Aorta (tissue), 5 donors: ENCODE results near the gene FBRSL1. TPM values are rescaled to one million over a fixed set of nuclear protein-coding genes. Genes with fewer than 3 reads are reported as not detected.
A peak's percentile ranks its signal among the peaks of the same experiment; 100 is the strongest.
"Not testable (repeated sequence)": the region's sequence is repeated elsewhere in the genome, so short reads cannot be mapped to it uniquely, and the experiment has no call there.

Source experiments
- ATAC-seq: fragments of 200-7000 bp; cut with Tn5 transposase; one replicate; pipeline ENCODE4 v1.9.1; 2022; ENCODE audit warnings: moderate library complexity; ENCODE audit not compliant: low FRiP score
- DNase-seq, 2 donors: peaks; one replicate each; pipeline ENCODE4 v3.0.0-alpha.2; 2020
- H3K27ac ChIP-seq, 2 donors: one replicate each; pipeline ENCODE4 v1.5.1; 2013; ENCODE audit warnings: low read length in 2 of 2, mild to moderate bottlenecking in 2 of 2, moderate library complexity in 2 of 2, control low read depth in 1 of 2, inconsistent platforms in 1 of 2, low read depth in 1 of 2
- H3K27me3 ChIP-seq, 2 donors: one replicate each; pipeline ENCODE4 v1.6.1; 2013; ENCODE audit warnings: control low read depth in 1 of 2, low read length in 1 of 2, mild to moderate bottlenecking in 1 of 2, moderate library complexity in 1 of 2; ENCODE audit not compliant: insufficient read depth in 2 of 2, control insufficient read depth in 1 of 2
- H3K36me3 ChIP-seq, 2 donors: one replicate each; pipeline ENCODE4 v1.6.1; 2013; ENCODE audit warnings: control low read depth in 1 of 2, low read length in 1 of 2, mild to moderate bottlenecking in 1 of 2; ENCODE audit not compliant: insufficient read depth in 2 of 2, control insufficient read depth in 1 of 2
- H3K4me1 ChIP-seq, 2 donors: one replicate each; pipeline ENCODE4 v1.6.1; 2013; ENCODE audit warnings: low read length in 2 of 2, control low read depth in 1 of 2, mild to moderate bottlenecking in 1 of 2, moderate library complexity in 1 of 2; ENCODE audit not compliant: insufficient read depth in 2 of 2, control insufficient read depth in 1 of 2
- H3K4me3 ChIP-seq, 2 donors: one replicate each; pipeline ENCODE4 v1.5.1; 2013; ENCODE audit warnings: low read length in 2 of 2, control low read depth in 1 of 2, mild to moderate bottlenecking in 1 of 2
- H3K9me3 ChIP-seq: one replicate; pipeline ENCODE4 v1.6.1; 2013; ENCODE audit warnings: mild to moderate bottlenecking, low read length; ENCODE audit not compliant: control insufficient read depth
- WGBS, 2 donors: extraction: QIAGEN DNeasy Blood & Tissue Kit; methylation state at CpG; one replicate each; pipeline ENCODE4 v1.1.7; 2013; 5-methylcytosine and 5-hydroxymethylcytosine counted together
- intact Hi-C, 2 donors: fragments of 100-400 bp; cut with DNase I; formaldehyde crosslinking; loops; one replicate each; pipeline versions ENCODE4 v1.14.2 to v1.15.0; 2022
- polyA plus RNA-seq, 2 donors: library from polyadenylated mRNA; stranded (reverse); fragments of 200-250 nt; gene quantifications; one replicate each; pipeline ENCODE4 v1.2.3, GENCODE V29; 2013
- total RNA-seq, 2 donors: library from RNA; stranded (reverse); fragmentation: NEBNext Ultra II Directional; extraction: Animal tissue kit (Norgen Biotek cat#: 25700); gene quantifications; one replicate each; pipeline ENCODE4 v1.2.1, GENCODE V29; 2021
- donor health status: healthy with polysubstance abuse.
- donor health status: Bipolar disorder and iron deficiency.
- donor health status: DM: no; HTN: no; CAD: no.
- donor health status: DM: no; HTN: no; CAD: no.
- donor health status: DM: yes; HTN: yes; CAD: no.

FBRSL1 gene
- total and polyA plus RNA-seq, 4 donors: 6.4 to 51.0 (median 37.0) TPM

GRCh38 chr12:132474799-132475303, 15.1 kb upstream of the FBRSL1 start:
- DNase-seq, H3K27me3 ChIP-seq, H3K9me3 ChIP-seq, intact Hi-C loops, H3K4me1 ChIP-seq, H3K4me3 ChIP-seq, ATAC-seq, H3K27ac ChIP-seq, H3K36me3 ChIP-seq: not testable (repeated sequence)
- WGBS, 2 donors: no CpG with 5 or more reads among the region's 56 CpGs

GRCh38 chr12:132475304-132476037, 14.5 kb upstream of the FBRSL1 start:
- ATAC-seq: no peak
- H3K27ac ChIP-seq: no peak overlapping the region
- 81 to 84% methylated on average over 38 to 41 of the region's 47 CpGs for WGBS, 2 donors

GRCh38 chr12:132476038-132476414, 13.9 kb upstream of the FBRSL1 start:
- Histone ChIP-seq H3K4me3 (no peak overlapping the region), H3K27ac (no peak overlapping the region), H3K36me3 (no peaks in the 10 kb centered on the region), H3K4me1 (no peaks in the 10 kb centered on the region), H3K9me3 (no peaks in the 10 kb centered on the region), H3K27me3 (no peaks in the 10 kb centered on the region)
- 92 to 95% methylated on average over 26 of the region's 26 CpGs for WGBS, 2 donors
- ATAC-seq: no peak
- no peak for DNase-seq
- intact Hi-C loops: no loop called here

More at GRCh38 chr12:132475304-132476037, 14.5 kb upstream of the FBRSL1 start:
- Histone ChIP-seq H3K36me3 (no peaks in the 10 kb centered on the region), H3K27me3 (no peaks in the 10 kb centered on the region), H3K4me3 (no peak overlapping the region), H3K4me1 (no peaks in the 10 kb centered on the region), H3K9me3 (no peaks in the 10 kb centered on the region)
- intact Hi-C loops: no loop called here
- no peak for DNase-seq

DNA sequence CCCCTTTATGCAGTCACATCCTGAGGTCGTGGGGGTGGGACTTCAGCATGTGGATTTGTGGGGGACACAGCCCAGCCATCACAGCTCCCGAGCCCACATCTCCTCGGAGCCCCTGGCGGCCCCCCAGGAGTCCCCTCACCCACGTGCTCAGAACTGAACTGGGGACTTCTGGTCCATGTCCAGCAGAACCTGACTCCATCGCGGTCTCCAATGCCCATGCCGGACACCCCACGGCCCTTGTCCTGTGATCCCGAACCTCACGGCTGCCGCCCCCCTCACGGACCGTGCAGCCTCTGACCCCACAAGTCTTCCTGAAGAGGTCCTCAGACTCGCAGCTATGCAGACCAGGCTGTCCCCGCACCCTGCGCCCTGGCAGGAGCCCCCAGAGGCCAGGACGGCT, 13.5 kb upstream of the FBRSL1 start:
- H3K4me3 ChIP-seq: no peak overlapping the region
- DNase-seq: no peak
- H3K27me3 ChIP-seq: no peaks in the 10 kb centered on the region
- no peaks in the 10 kb centered on the region for H3K9me3 ChIP-seq
- no peak overlapping the region for H3K27ac ChIP-seq
- no peaks in the 10 kb centered on the region for H3K4me1 ChIP-seq
- intact Hi-C loops: no loop called here
- no peak for ATAC-seq
- WGBS, 2 donors: 89 to 90% methylated on average over 18 of the region's 18 CpGs
- no peaks in the 10 kb centered on the region for H3K36me3 ChIP-seq

DNA sequence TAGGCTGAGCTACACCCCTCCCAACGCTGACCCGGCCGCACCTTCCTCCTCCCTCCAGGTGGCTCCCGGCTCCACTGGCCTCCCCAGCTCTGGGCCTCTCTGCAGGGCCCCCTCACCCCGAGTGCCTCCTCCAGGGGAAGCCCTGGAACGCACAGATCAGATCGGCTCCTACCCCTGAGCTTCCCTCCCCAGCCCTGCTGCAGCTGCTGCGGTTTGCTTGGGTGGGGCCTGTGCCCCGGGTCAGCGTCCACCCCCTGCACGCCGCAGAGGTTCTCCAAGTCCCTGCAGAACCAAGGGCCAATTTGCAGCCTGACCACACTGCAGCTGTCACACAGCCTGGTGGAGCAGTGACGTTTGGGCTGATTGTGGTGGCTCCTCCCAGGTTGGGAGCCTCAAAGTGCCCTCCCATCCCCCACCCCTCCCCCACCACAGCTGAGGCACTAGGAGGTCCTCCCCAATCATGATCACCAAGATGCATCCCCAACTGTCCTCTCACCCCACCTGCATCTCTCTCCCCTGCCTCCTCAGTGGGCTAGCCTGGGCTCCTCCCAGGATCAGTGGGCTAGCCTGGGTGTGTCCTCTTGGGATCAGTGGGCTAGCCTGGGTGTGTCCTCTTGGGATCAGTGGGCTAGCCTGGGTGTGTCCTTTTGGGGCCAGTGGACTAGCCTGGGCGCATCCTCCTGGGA, 12.8 kb upstream of the FBRSL1 start:
- intact Hi-C loops: no loop called here
- DNase-seq (no peak), ATAC-seq (peak; percentile 23)
- no peaks in the 10 kb centered on the region for H3K27me3 ChIP-seq
- no peak overlapping the region for H3K27ac ChIP-seq
- WGBS, 2 donors: 73 to 82% methylated on average over 14 of the region's 14 CpGs
- H3K9me3 ChIP-seq: no peaks in the 10 kb centered on the region
- no peaks in the 10 kb centered on the region for H3K36me3 ChIP-seq
- no peaks in the 10 kb centered on the region for H3K4me1 ChIP-seq
- H3K4me3 ChIP-seq: no peak overlapping the region

GRCh38 chr12:132477703-132478432, 12.1 kb upstream of the FBRSL1 start:
- Histone ChIP-seq H3K27ac (no peak overlapping the region), H3K27me3 (no peaks in the 10 kb centered on the region), H3K4me1 (no peaks in the 10 kb centered on the region), H3K9me3 (no peaks in the 10 kb centered on the region), H3K36me3 (no peaks in the 10 kb centered on the region), H3K4me3 (no peak overlapping the region)
- whole genome bisulfite sequencing, 2 donors: 78 to 82% methylated on average over 19 of the region's 19 CpGs
- ATAC-seq (no peak), DNase-seq (no peak)
- intact Hi-C loops: no loop called here

GRCh38 chr12:132478433-132478803, 11.5 kb upstream of the FBRSL1 start:
- WGBS, 2 donors: 90 to 92% methylated on average over 15 of the region's 15 CpGs
- Histone ChIP-seq H3K9me3 (no peaks in the 10 kb centered on the region), H3K36me3 (no peaks in the 10 kb centered on the region), H3K4me3 (no peak overlapping the region), H3K4me1 (no peaks in the 10 kb centered on the region), H3K27me3 (no peaks in the 10 kb centered on the region), H3K27ac (no peak overlapping the region)
- intact Hi-C loops: no loop called here
- DNase-seq (no peak), ATAC-seq (no peak)

DNA sequence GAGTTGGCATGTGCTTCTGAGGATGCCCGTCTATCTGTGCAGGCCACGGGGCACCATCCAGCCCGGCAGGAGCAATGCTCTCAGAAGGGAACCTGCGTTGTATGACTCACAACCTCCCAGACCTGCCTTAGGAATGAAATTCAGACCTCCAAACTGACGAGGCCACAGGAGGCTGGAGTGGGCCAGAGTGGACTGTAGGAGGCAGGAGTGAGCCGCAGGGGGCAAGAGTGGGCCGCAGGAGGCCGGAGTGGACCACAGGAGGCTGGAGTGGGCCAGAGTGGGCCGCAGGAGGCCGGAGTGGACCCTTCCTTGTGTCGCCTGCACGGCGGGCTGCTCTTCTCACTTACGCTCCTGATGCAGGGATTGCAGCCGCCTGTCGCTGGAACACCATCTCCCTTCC, 11.1 kb upstream of the FBRSL1 start:
- WGBS, 2 donors: 82 to 85% methylated on average over 16 of the region's 16 CpGs
- intact Hi-C loops: no loop called here
- H3K36me3 ChIP-seq: no peaks in the 10 kb centered on the region
- H3K9me3 ChIP-seq: no peaks in the 10 kb centered on the region
- H3K4me3 ChIP-seq: no peak overlapping the region
- no peaks in the 10 kb centered on the region for H3K4me1 ChIP-seq
- ATAC-seq (no peak), DNase-seq (no peak)
- H3K27ac ChIP-seq: no peak overlapping the region
- H3K27me3 ChIP-seq: no peaks in the 10 kb centered on the region
